Activated gamma-delta T cell (primary cell): Measurements from ENCODE around the gene C17orf113.

ENCODE experiments used
- DNase-seq: peaks from one replicate; lab custom pipeline; 2025; lab: John Stamatoyannopoulos, UW
- total RNA-seq, 2 donors: gene quantifications; one replicate each; lab custom pipeline; 2026; lab: John Stamatoyannopoulos, UW

Gene C17orf113
- 0.72 to 0.87 reads per million in 2 donors for total RNA-seq

DNA sequence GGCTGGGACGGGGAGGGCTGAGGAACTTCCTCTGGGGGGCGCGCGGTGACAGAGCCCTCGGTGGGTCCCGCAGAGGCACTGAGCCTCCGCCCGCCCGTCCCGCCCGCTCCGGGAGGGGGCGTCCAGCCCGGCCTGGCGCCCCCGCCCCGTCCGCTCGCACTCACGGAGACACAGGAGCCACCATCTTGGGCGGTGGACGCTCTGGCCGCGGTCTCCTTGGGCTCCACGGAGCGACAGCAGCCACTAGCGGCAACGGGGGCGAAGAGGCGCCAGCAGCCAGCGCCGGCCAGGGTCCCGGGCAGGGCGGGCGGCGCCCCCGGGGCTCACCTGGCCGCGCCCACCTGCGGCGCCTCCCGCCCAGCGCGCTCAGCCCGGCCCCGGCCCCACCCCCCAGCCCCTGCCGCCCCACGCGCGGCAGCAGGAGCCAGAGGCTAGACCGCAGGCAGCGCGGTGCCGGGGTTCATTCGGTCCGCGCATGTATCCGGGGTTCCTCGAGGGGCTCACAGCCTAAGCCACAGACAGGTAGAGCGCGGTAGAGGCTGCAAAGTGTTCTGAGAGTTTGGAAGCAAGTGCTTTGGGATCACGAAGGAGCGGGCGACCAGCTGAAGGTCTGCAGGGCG lies at the start of gene C17orf113:
TSS of gene C17orf113 (minus strand) at position 209 of the 620 bp plus-strand sequence. CDS start 7,225 bp downstream, outside the sequence.
- DNase-seq = no peak

DNA sequence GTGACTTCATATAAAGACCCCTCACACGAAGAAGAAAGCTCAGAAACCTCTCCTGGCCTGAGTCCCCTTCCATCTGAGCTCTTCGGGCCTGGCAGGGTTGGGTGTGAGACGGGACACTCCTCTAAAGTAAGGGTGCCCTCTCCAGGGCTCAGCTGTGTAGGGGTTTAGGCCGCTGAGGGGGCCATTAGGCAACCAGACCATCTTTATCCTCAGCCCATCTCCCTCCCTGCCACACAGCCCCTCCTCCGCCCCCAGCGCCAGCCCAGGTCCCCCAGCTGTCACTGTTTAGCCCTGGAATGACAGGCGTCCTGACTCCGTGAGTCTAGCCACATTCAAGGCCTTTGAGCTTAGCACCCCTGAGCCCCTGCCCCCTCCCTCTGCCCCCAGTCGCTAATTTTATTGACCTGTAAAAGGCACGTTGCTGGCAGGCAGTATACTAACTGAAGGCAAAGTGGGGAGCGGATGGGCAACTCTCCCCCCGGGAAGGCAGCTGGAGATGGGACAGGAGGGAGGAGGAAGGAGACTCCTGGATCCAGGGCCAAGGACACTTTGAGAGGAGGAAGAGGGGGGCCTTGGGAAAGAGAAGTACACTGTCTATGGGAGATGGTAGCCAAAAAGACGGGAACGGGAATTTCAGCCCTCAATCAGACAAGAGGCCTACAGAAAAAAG lies 48.5 kb upstream of the C17orf113 start:
- no peak for DNase-seq

DNA sequence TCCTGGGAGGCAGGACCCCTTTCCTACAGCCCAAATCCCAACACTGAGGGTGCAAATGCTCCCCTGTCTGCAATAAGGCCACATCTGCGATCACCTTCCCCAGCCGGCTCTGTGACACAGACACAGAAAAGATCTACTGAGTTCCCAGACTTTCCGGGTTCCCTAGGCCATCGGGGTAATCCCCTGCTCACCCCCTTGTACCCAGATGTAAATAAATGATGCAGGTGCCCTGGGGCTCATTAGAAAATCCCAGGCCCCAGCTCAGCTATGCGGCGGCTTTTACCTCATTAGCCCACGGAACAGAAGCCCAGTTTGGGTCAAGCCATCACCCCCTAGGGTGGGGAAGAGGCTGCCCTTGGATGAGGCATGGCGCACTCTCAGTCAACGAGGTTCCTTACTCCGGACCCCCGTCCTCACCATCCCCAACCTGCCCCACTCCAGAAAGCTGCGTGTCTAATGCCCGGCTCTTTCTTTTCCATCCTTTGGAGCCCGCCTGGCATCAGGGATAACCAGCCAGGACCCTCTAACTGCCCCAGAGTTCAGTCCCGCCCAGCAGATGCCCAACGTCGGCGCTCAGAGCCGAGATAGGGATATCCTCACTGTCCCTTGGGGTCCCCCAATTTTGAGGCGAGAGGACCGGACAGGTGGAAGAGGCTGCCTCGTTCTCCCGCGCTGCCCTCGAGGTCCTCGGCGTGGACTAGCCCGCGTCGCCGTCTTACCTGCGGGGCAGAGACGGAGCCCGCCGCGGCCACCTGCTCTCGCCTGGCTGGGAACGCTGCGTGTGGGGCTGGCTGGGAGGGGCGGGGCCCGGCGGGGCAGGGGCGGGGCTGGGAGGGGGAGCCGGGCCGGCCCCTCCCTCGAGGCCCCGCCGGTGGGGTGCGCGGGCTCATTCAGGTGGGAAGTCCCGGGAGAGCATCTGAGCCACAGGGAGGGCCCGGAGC lies 47.6 kb upstream of the C17orf113 start, which contains the start of gene ZNF385C:
TSS of gene ZNF385C (minus strand) at position 783 of the 941 bp plus-strand sequence. CDS start 35,417 bp downstream, outside the sequence.
- DNase-seq = no peak

DNA sequence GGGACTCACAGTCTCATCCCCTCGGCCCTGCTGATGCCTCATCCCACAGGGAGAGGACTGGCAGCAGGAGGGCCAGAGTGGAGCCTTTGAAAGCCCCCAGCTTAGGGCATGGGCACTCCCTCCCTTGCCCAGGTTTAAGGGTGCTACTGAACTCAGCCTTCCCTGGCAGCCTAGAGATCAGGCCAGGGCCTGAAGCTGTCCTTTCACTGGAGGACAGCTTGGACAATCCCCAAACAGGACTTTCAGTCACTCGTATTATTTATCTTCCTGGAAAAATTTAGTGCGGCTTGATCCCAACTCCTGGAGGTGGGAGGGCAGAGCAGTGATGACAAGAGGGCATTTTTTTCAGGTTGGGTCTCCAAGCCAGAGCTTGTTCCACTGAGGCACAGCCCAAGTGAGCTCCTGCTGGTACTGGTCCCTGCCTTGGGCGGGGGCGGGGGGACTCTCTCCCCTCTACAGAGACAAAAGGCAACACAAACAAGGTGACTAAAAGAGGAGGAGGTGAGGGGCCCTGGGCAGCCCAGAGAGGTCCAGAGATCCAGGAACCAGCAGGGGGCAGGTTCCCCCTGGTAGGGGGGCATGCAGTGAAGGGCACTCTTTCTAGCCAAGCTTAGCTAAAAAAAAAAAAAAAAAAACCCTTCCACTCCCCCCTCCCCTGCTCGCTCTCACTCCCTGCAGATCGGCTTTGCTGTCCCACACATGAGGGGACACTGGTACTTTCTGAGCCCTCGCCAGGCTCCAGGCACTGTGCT lies 46.1 kb upstream of the C17orf113 start:
- no peak for DNase-seq

DNA sequence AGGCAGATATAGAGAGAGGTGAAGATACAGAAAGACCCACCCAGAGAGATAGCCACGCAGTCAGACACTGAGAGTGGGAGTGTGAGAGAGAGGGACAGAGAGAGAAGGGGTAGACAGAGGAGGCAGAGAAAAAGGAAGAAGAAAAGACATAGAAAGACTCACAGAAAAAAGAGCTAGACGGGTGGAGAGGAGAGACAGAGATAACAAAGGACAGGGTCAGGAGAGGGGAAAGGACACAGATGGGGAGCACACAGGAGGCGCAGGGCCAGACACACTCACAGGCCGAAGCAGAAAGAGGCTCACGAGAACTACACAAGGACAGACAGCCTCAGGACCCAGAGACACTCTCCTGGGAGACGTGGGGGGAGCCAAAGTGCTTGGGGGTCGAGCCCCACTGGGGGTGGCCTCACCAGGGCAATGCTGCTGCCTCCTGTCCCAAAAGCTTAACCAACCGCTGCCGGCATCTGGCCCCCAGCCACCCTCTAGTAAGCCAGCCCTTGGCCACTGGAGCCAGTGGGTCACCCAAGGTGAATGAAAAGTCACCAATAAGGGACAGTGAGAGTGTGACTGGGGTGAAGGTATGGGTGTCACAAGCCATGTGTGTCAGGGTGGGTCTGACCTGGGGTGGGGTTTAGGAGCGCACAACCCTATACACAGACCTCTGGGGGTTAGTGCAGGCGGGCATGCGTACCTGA lies 44.1 kb upstream of the C17orf113 start:
- DNase-seq = no peak

DNA sequence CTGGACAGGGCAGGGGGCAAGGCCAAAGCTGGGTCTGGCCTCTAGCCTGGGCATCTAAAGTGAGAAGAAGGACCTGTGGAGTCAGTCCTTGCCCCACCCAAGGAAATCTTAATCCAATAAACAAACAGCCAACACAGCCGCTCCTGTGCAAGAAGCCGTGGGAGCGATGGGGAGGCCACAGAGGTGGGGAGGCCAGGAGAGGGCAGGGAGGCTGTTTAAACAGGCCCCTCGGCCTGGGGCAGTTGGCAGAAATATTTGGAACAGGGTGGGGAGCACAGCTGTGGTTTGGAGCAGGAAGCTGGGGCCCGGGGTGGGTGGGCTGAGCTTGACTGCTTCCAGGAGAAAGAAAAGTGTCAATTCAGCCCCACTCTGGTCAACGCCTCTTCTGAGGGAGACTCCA lies 42.5 kb upstream of the C17orf113 start:
- DNase-seq = no peak

DNA sequence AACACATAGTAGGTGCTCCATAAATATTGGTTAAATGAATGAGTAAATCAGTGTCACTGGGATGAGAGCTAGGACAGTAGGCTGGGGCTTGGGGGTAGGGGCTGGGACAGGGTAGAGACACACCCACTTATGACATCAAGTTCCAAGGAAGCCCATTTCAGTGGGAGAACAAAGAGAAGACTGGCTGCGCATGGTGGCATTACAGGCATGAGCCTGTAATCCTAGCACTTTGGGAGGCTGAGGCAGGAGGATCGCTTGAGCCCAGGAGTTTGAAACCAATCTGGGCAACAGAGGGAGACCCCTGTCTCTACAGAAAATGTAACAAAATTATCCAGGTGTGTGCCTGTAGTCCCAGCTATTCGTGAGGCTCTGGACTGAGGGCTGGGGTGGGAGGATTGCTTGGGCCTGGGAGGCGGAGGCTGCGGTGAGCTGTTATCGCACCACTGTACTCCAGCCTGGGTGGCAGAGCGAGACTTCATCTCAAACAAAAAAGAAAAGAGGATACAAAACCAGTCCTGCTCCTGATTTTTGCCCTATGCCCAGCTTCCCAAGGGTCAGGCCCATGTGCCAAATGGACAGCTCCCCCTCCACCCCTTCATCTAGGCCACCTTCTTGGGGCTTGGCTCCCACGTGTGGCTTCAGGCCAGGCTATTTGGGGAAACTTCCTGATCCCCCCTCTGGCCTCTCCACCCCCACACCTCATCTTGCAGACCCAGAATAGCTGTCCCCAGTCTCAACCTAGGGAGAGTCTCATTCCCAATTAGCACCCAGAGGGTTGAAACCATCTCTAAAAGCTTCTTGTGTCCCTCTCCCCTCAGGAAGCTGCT lies 40.8 kb upstream of the C17orf113 start:
- DNase-seq = no peak

DNA sequence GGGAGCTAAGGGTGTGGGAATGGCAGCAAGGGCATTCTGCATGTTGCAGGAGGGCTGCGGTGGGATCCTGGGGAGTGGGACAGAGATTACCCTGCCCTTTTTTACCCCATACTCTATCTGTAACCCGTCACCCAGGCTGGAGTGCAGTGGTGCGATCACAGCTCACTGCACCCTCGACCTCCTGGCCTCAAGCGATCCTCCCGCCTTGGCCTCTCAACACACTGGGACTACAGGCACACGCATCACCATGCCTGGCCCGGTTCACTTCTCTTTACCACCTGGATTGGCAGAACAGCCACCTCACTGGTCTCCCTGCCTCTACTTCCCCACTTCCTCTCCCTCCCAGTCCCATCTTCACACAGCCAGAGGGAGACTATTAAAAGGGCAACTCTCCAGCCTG lies 38.3 kb upstream of the C17orf113 start:
- no peak for DNase-seq

DNA sequence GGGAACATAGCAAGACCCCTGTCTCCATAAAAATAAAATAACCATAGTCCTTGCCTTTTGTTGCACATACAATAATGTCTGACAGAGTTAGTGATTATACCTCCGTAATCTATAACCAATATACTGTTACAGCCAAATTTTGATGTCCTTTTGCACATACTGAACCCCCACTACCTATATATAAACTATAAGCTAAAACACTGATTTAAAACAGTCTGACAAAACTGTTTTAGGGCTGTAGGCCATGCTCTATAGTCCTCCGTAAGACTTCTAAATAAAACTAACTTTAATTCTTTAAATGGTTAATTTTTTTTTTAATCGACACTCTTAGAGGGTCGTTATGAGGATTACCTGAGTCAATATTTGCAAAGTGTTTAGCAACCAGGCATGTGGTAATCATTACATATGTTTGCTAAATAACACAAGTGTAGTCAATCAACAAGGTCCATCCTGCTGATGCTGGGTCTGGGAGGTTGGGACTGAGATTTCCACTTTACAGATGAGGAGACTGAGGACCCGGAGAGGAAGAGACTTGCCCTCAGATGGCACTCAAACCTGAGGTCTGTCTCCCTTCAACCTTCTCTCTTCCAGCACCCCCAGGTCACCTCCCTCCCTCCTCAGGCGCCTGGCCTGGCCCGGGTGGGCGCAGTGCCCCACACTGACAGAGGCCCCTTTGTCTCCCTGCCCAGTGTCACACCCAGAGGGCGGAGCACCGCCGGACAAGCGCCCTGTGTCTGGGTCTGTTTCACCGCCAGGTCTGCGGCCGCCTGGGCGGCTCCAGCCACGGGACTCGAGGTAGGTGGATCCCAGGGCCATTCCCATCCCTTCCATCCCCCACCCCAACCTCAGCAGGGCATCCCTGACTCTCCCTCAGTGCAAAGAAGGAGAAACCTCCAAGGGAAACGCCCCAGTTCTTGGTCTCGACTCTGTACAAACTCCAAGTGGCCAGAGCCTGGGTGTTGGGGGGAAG lies 37.6 kb upstream of the C17orf113 start:
- DNase-seq = no peak

DNA sequence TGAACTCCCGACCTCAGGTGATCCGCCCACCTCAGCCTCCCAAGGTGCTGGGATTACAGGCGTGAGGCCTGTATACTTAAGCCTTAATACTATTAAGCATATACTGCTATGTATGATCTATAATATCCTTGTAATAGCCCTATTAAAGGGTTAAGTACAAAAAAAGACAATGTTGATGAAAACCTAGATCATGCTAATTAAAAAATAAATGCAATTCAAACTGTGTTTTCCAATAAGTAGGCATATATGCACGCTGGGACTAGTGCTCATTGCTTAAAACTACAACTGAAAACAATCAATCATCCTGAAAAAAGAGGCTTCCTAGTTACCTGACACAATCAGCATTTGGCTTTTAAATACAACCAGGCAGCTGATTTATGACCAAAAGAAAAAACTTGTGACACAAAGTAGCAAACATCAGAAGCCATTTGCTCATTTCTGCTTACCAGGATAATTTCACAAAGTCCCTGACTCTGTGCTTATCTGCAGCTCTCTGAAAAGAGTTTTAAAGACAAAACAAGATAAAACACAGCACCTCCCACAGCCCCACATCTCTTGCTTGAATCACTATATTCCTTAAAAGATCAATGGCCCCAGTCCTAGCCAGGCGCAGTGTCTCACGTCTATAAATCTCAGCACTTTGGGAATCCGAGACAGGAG lies 36.8 kb upstream of the C17orf113 start:
- no peak for DNase-seq

DNA sequence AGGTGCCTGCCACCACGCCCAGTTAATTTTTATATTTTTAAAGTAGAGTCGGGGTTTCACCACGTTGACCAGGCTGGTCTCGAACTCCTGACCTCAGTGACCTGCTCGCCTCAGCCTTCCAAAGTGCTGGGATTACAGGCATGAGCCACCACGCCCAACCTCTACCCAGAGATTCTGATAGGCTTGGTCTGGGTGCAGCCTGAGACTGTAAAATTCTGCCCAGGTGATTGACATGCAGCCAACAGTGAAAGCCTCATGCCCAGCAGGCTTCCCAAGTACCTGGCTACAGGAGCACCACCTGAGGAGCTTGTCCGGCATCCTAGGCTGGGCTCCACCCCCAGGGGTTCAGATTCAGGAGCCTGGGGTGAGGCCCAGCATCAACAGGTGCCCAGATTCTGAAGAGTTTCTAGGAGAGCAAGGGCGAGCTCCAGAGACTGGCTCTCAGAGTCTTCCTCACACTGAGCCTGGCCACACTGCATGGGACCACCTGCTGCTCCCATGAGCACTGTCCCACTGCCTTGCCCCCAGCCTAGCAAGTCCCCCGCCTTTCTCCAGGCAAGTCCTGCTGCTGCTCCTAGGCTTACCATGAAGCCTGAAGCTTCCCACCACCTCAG lies 31.2 kb upstream of the C17orf113 start:
- DNase-seq = no peak

DNA sequence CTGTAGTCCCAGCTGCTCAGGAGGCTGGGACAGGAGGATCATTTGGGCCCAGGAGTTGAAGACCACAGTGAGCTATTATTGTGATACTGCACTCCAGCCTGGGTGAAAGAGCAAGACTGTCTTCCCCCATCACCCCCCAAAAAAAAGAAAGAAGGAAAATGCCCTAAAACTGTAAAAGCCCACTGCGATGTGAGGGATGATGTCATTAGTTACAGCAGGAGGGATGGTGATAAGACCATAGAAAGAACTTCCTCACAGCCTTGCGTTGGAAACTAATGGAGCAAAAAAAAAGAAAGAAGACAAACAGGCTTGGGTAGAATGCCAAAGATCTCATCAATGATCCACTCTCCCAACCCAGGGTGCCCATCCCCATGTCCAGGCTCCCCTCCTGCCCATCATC lies 29.1 kb upstream of the C17orf113 start:
- DNase-seq = no peak

DNA sequence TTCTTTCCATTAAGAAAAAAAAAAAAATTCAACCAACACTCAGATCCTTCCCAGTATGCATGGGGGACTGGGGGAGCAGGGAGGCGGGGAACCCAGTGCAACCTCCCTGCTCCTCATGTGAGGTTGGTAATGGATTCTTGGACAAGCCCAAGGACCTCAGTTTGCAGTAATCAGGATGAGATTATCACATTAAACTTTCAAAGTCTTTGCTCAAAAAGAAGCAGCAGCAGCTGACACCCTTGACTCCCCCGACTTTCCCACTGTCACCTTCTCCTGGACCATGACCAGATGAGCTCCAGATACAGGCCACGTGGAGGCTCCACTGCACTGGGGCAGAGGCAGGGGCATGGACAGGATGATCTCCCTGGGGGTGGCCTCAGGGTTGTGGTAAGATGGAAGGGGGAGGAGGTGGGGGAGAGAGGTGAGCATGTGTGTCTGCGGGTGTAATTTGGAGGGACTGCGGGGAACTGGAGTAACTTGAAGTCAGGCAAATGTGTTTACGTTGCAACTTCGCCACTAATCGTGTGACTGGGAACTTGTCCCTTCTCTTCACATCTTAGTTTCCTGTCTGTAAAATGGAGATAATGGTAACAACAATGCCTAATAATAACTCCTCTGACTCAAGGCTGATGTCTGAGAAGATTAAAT lies 28.1 kb upstream of the C17orf113 start:
- no peak for DNase-seq

DNA sequence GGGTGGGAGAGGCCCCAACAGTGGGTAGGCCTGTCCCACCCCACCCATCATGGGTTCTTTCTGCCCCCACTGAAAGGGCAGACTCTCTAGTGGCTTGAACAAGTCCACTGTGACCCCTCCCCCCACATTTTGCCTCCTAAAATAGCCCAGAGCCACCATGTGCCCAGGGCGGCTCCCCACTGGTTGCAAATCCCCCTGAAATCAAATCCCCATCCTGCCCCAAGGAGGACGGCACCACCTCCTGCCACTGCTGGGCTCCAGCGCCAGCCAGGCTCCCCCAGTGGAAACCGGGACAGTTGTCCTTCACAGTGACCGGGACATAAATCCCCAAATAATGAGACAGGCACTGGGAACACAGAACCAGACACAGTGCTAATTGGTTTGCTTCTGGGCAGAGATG lies 27.4 kb upstream of the C17orf113 start:
- no peak for DNase-seq

DNA sequence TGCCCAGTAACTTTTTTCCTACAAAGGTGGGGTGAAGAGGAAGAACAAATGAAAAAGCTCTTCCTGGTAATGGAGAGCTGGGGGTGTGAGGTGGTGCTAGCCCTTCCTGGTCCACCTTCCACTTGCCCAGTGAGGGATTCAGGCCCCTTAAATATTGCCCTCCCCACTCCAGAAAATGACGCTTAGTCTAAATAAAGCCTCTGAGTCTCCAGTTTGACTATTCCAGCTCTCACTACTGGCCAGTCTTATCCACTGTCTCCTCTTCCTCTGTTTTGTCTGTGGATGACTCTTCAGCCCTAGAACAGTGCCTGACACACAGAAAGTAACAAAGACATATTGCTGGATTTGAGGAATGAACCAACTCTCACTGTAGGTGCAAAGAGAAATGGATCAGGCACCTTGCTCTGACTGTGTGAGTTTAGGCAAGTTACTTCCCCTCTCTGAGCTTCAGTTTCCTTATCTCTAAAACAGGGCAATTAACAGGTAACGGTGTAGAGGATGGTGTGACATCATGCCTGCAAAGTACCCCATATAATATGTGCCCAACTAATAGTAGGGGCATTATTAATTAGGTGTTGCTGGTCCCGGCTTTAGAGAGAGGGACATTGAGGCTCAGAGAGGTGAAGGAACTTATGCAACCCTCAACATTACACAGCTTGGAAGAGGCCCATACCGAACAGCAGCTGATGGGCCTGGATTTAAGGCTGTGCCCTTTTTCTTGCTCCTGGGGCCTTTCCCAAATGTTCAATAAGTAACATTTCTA lies 26.6 kb upstream of the C17orf113 start:
- no peak for DNase-seq

DNA sequence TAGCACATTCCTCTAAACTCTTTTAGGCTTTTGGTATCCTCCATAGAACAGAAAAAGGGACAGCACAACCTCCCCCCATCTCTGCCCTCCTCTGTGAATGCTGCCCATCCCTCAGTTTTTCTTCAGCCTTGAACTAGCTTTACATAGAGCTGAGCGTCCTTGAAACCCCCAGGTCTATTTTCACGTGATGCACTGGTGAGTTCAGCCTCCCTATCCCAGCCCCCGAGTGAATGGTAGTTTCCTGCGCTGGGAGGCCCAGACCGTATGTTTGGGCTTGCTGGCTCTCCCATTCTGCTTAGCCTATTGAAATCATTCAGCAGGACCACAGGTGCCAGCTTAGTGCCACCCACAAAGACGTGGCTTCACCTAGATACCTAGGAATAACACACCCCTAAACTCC lies 25.4 kb upstream of the C17orf113 start:
- DNase-seq = no peak
